ENCODE measurements around the gene TMEM245.

Gene TMEM245

DNA sequence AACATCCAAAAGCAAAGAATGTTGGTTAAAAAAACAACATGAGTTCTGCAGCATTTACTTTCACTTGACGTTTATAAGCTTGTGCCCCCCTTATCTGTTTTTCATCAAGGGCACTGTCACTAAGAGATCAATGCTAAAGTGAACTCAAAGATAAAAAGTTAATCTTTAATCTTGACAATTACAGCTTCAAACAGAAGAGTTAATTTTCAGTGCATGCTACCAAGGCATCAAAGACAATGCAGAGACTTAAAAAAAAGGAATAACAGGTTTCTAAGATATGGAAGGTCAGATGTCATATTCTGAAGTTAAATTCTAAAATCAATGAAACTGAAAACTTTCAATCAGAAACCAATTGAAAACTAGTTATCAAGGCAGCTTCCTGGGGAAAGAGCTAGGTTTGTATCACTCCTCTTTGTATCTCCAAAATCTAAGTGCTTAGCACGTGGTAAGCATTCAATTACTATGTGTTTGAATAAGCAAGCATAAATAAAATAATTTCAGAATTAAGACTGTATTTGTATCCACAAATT is 37.6 kb downstream of the TMEM245 start:
- H3K27ac ChIP-seq, result peak overlapping the region; percentile 77
- TF ChIP-seq CTCF (conservative IDR thresholded peaks at IDR 0.05), result no peak

DNA sequence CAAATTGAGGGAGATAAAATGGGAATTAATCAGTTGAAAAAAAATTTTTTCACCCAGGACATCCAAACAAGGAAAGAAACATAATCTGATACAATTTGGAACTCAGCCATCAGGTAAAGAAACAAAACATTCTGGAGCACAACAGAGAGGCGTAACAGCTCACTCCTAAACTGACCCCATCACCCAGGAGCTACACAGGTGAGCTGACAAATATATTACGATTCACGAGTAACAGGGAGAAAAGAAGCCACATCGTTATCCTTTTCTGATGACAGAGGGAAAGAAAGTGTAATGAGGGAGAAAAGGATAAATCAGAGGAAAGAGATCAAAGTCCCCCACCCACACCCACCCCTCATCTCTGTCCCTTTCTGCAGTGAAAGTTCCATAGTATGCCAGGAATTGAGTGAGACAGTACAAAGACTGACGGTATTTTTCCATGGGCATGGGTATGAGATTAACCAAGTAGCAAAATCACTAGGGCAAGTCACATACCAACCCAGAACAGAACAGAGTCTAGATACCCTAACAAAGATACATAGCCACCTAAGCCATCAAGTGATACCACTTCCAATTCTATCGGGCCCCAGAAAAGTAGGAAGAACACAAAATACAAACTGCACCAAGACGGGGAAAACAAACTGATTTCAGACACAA is 45.4 kb downstream of the TMEM245 start:
- H3K27ac ChIP-seq, result peak overlapping the region; percentile 22; the same call in 1 of the 2 replicates
- TF ChIP-seq CTCF (conservative IDR thresholded peaks at IDR 0.05), result no peak

GRCh38 chr9:109072821-109073435 is 46.8 kb downstream of the TMEM245 start:
- no peak for TF ChIP-seq CTCF (conservative IDR thresholded peaks at IDR 0.05)

GRCh38 chr9:109072133-109072692 is 47.5 kb downstream of the TMEM245 start:
- no peak for TF ChIP-seq CTCF (conservative IDR thresholded peaks at IDR 0.05)
- no peak overlapping the region for H3K27ac ChIP-seq

More at GRCh38 chr9:109072821-109073435, 46.8 kb downstream of the TMEM245 start:
- no peak overlapping the region for H3K27ac ChIP-seq

DNA sequence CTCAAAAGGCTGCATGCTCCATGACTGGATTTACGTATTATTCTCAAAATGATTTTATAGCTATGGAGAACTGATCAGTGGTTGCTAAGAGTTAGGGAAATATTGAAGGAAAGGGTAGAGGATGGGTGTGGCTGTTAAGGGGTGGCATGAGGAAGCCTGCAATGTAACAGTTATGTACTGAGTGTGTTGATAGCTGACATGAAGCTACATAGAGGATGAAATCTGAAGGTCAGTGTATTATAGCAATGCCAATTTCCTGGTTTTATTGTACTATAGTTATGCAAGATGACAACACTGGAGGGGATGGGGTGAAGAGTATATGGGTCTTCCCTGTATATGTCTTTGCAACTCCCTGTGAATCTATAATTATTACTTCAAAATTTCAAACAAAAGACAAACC is 51.0 kb downstream of the TMEM245 start:
- H3K27ac ChIP-seq, result no peak overlapping the region
- TF ChIP-seq CTCF (conservative IDR thresholded peaks at IDR 0.05), result no peak

DNA sequence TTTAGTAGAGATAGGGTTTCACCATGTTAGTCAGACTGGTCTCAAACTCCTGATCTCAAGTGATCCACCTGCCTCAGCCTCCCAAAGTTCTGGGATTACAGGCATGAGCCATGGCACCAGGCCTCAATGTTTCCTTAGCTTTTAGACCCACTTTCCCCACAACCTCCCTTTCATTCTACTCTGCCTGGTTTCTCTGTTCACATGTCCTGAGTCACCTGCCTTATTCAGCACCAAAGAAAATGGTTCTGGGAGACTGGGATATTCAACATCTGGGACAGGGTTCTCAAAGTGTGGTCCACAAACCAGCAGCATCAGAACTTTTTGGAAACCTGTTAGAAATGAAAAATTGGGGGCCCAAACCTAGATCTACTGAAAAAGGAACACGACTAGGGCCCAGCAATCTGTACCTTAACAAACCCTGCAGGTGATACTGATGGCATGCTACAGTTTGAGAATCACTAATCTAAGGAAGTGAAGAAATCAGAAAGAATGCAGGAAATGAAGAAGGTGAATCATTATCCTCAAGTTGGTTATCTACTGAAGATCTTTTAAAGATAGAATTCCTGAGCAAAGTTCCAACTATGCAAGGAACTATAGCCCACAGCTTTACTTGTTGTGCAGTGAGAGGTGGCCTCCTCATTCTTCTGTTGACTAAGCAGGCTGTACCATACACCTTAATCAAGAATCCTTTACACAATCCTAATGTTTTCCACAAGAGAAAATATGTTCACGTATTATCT is 54.6 kb downstream of the TMEM245 start:
- TF ChIP-seq CTCF (conservative IDR thresholded peaks at IDR 0.05), result no peak
- H3K27ac ChIP-seq, result no peak overlapping the region

GRCh38 chr9:109063760-109064159 is 56.0 kb downstream of the TMEM245 start:
- peak overlapping the region; percentile 1; the same call in 1 of the 2 replicates for H3K27ac ChIP-seq
- no peak for TF ChIP-seq CTCF (conservative IDR thresholded peaks at IDR 0.05)

Data from VCaP (cell line).